IMR-90 (cell line): Measurements from ENCODE around the gene PAM. TPM values are rescaled to one million over a fixed set of nuclear protein-coding genes. Genes with fewer than 3 reads are reported as not detected.
"Not testable (repeated sequence)": the region's sequence is repeated elsewhere in the genome, so short reads cannot be mapped to it uniquely, and the experiment has no call there.

Source experiments
- ATAC-seq: fragments of 200-7000 bp; cut with Tn5 transposase; 2 replicates; pipeline ENCODE4 v1.9.1; 2020; ENCODE audit warnings: low read depth, mild to moderate bottlenecking, moderate library complexity
- BruUV-seq: library from RNA; stranded (reverse); fragments of 400-500 nt; replicated peaks from 2 replicates; lab custom pipeline; 2021; lab: Mats Ljungman, UMichigan
- CTCF ChIA-PET: fragments of 300-600 bp; formaldehyde crosslinking; extraction: SDS; loops from one replicate; lab custom pipeline; 2021; ENCODE audit warnings: antibody characterized with exemption; lab: Yijun Ruan, JAX
- POLR2A ChIA-PET: fragments of 300-600 bp; sonication (Branson Sonifier 250); formaldehyde crosslinking; loops from one replicate; lab custom pipeline; 2022; ENCODE audit warnings: antibody characterized with exemption; ENCODE audit not compliant: unreplicated experiment; lab: Charles Lee
- DNase-seq: peaks from one replicate; pipeline ENCODE4 v3.0.0; 2013
- H2AFZ ChIP-seq: replicated peaks from 2 replicates; pipeline ENCODE3; 2013; ENCODE audit warnings: low read length, mild to moderate bottlenecking; ENCODE audit not compliant: poor library complexity
- H2AK5ac ChIP-seq: 2 replicates; pipeline ENCODE4 v1.6.1; 2013; ENCODE audit warnings: low read depth, low read length, inconsistent platforms
- H2AK9ac ChIP-seq: replicated peaks from 2 replicates; pipeline ENCODE3; 2013; ENCODE audit warnings: mild to moderate bottlenecking, low read depth, low read length, moderate library complexity; ENCODE audit not compliant: poor library complexity
- H2BK120ac ChIP-seq: 2 replicates; pipeline ENCODE4 v1.6.1; 2013; ENCODE audit warnings: low read depth, low read length, inconsistent platforms
- H2BK15ac ChIP-seq: 3 replicates; pipeline ENCODE4 v1.6.1; 2013; ENCODE audit warnings: low read depth, low read length, inconsistent platforms
- H2BK20ac ChIP-seq: 2 replicates; pipeline ENCODE4 v1.6.1; 2013; ENCODE audit warnings: low read depth, mild to moderate bottlenecking, inconsistent platforms, low read length, moderate library complexity
- H2BK5ac ChIP-seq: 2 replicates; pipeline ENCODE4 v1.6.1; 2013; ENCODE audit warnings: mild to moderate bottlenecking, low read depth, low read length, inconsistent platforms; ENCODE audit not compliant: poor library complexity, severe bottlenecking
- H3K14ac ChIP-seq: replicated peaks from 2 replicates; pipeline ENCODE4 v1.6.1; 2013; ENCODE audit warnings: low read depth, low read length, inconsistent platforms
- H3K18ac ChIP-seq: 2 replicates; pipeline ENCODE4 v1.6.1; 2013; ENCODE audit warnings: low read depth, low read length, control low read depth
- H3K23ac ChIP-seq: 2 replicates; pipeline ENCODE4 v1.6.1; 2013; ENCODE audit warnings: low read depth, low read length, inconsistent platforms
- H3K27ac ChIP-seq: 2 replicates; pipeline ENCODE4 v1.5.1; 2013; ENCODE audit warnings: mild to moderate bottlenecking, control low read depth, low read length; ENCODE audit not compliant: insufficient read depth
- H3K27me3 ChIP-seq: 2 replicates; pipeline ENCODE4 v1.6.1; 2013; ENCODE audit warnings: low read length; ENCODE audit not compliant: control insufficient read depth, insufficient read depth
- H3K36me3 ChIP-seq: 2 replicates; pipeline ENCODE4 v1.6.1; 2013; ENCODE audit warnings: low read length, mixed read lengths; ENCODE audit not compliant: control insufficient read depth, insufficient read depth
- H3K4ac ChIP-seq: 2 replicates; pipeline ENCODE4 v1.6.1; 2013; ENCODE audit warnings: low read depth, low read length, inconsistent platforms
- H3K4me1 ChIP-seq: 2 replicates; pipeline ENCODE4 v1.6.1; 2013; ENCODE audit warnings: low read length, mixed read lengths; ENCODE audit not compliant: control insufficient read depth, insufficient read depth
- H3K4me2 ChIP-seq: 2 replicates; pipeline ENCODE4 v1.6.1; 2013; ENCODE audit warnings: low read depth, mild to moderate bottlenecking, control low read depth, low read length, moderate library complexity
- H3K4me3 ChIP-seq: 2 replicates; pipeline ENCODE4 v1.5.1; 2013; ENCODE audit warnings: low read depth, mild to moderate bottlenecking, control low read depth, low read length, moderate library complexity; ENCODE audit not compliant: insufficient read depth
- H3K56ac ChIP-seq: 2 replicates; pipeline ENCODE4 v1.6.1; 2013; ENCODE audit warnings: low read length, inconsistent platforms; ENCODE audit not compliant: insufficient read depth; ENCODE audit errors: extremely low read depth
- H3K79me1 ChIP-seq, 2 experiments: 2 replicates each; pipeline ENCODE4 v1.6.1; 2013; ENCODE audit warnings: low read length in 2 of 2, inconsistent platforms in 1 of 2, low read depth in 1 of 2
- H3K9ac ChIP-seq: 2 replicates; pipeline ENCODE4 v1.6.1; 2013; ENCODE audit warnings: low read depth, low read length, control low read depth
- H3K9me1 ChIP-seq: 2 replicates; pipeline ENCODE4 v1.6.1; 2013; ENCODE audit warnings: low read length, inconsistent platforms; ENCODE audit not compliant: insufficient read depth
- H3K9me3 ChIP-seq: 2 replicates; pipeline ENCODE4 v1.6.1; 2013; ENCODE audit warnings: low read length; ENCODE audit not compliant: control insufficient read depth, insufficient read depth
- H4K20me1 ChIP-seq: 2 replicates; pipeline ENCODE4 v1.6.1; 2013; ENCODE audit warnings: low read length, inconsistent platforms; ENCODE audit not compliant: insufficient read depth
- H4K5ac ChIP-seq: 2 replicates; pipeline ENCODE4 v1.6.1; 2013; ENCODE audit warnings: mild to moderate bottlenecking, low read depth, low read length, control low read depth
- H4K8ac ChIP-seq, 2 experiments: 2 replicates each; pipeline ENCODE4 v1.6.1; 2013; ENCODE audit warnings: low read depth in 2 of 2, low read length in 2 of 2, control low read depth in 1 of 2, inconsistent platforms in 1 of 2
- H4K91ac ChIP-seq: 2 replicates; pipeline ENCODE4 v1.6.1; 2013; ENCODE audit warnings: low read depth, low read length, inconsistent platforms; ENCODE audit not compliant: insufficient read depth
- whole genome bisulfite sequencing, 2 experiments: methylation state at CpG; one replicate each; pipeline versions ENCODE4 v1.1.5 to v1.1.7; 2013; ENCODE audit warnings: missing lambda C conversion rate in 2 of 2; ENCODE audit not compliant: insufficient read length in 1 of 2; ENCODE audit errors: extremely low coverage in 2 of 2; 5-methylcytosine and 5-hydroxymethylcytosine counted together
- dilution Hi-C: fragments of 300-500 bp; cut with HindIII; formaldehyde crosslinking; loops from one replicate; pipeline ENCODE4 v1.14.3; 2018; ENCODE audit warnings: low sequenced_read_pairs; ENCODE audit not compliant: unreplicated experiment
- in situ Hi-C: fragments of 300-500 bp; cut with MboI; formaldehyde crosslinking; loops from 3 replicates; pipeline ENCODE4 v1.14.3; 2019; ENCODE audit warnings: low sequenced_read_pairs, inconsistent platforms, mixed read lengths
- intact Hi-C: fragments of 100-400 bp; cut with micrococcal nuclease; formaldehyde crosslinking; loops from 2 replicates; pipeline ENCODE4 v1.10.0; 2022
- polyA plus RNA-seq, 3 experiments: library from polyadenylated mRNA; depleted of rRNA; stranded (reverse); fragments of >200 nt; gene quantifications; 2 replicates each; pipeline ENCODE4 v1.2.3, GENCODE V29; 2012; ENCODE audit warnings: low replicate concordance in 1 of 3
- total RNA-seq: library from RNA; depleted of rRNA; stranded (reverse); fragments of >200 nt; gene quantifications from 2 replicates; pipeline ENCODE4 v1.2.3, GENCODE V29; 2012

Gene PAM
- total and polyA plus RNA-seq, 2 of the 4 experiments (the other 2 are of a cell fraction): 115 to 179 TPM

GRCh38 chr5:103073500-103073899 lies 318.4 kb downstream of the PAM start:
- dilution Hi-C loops, H3K18ac ChIP-seq, H4K91ac ChIP-seq, H3K4me1 ChIP-seq, H2BK20ac ChIP-seq, H4K20me1 ChIP-seq, H3K27ac ChIP-seq, H3K27me3 ChIP-seq, H3K9me1 ChIP-seq, in situ Hi-C loops, H3K4ac ChIP-seq, H3K9me3 ChIP-seq, H3K23ac ChIP-seq, H3K4me2 ChIP-seq, H2BK15ac ChIP-seq, H2AK5ac ChIP-seq, H3K79me1 ChIP-seq, H3K4me3 ChIP-seq, POLR2A ChIA-PET, DNase-seq, H3K14ac ChIP-seq, H2AK9ac ChIP-seq, H4K8ac ChIP-seq, H4K5ac ChIP-seq, H2BK5ac ChIP-seq, H3K36me3 ChIP-seq, intact Hi-C loops, H2AFZ ChIP-seq, BruUV-seq, H3K56ac ChIP-seq, ATAC-seq, CTCF ChIA-PET, H3K9ac ChIP-seq, H2BK120ac ChIP-seq: not testable (repeated sequence)
- no CpG with 5 or more reads among the region's 4 CpGs for WGBS, 2 experiments
